RWPE1 (cell line): ENCODE measurements around the gene CELF4.

Experiments
- CTCF ChIA-PET: fragments of 350-600 bp; sonication (Branson Sonifier 250); formaldehyde crosslinking; extraction: SDS; loops from one replicate; lab custom pipeline; 2021; lab: Yijun Ruan, JAX
- POLR2A ChIA-PET: fragments of 400-600 bp; formaldehyde crosslinking; extraction: SDS; loops from one replicate; lab custom pipeline; 2020; ENCODE audit warnings: antibody characterized with exemption; ENCODE audit not compliant: low non-redundant PET; lab: Yijun Ruan, JAX
- DNase-seq: peaks from one replicate; pipeline ENCODE4 v3.0.0; 2012; ENCODE audit warnings: low spot score
- H3K27ac ChIP-seq: fragments of 450-650 bp; 2 replicates; pipeline ENCODE4 v1.5.1; 2017
- CTCF ChIP-seq: fragments of 450-650 bp; conservative IDR thresholded peaks from 2 replicates; pipeline ENCODE4 v1.5.1; 2017; ENCODE audit warnings: low read depth, mild to moderate bottlenecking

The CELF4 gene

GRCh38 chr18:37457341-37457740 lies 108.3 kb downstream of the CELF4 start:
- ChIA-PET POLR2A (no interaction called here), CTCF (interaction anchor here (0.6 kb wide), 1 partner anchor 700 kb away, joined by 3 read pairs; no protein-coding TSS in a partner anchor)
- no peak for DNase-seq
- H3K27ac ChIP-seq = no peak overlapping the region
- TF ChIP-seq CTCF = no peak

- no peak for DNase-seq
- no peak overlapping the region for H3K27ac ChIP-seq
- ChIA-PET CTCF (no interaction called here), POLR2A (no interaction called here)
- TF ChIP-seq CTCF = no peak
Observed at GRCh38 chr18:37456873-37457272, 108.7 kb downstream of the CELF4 start.

GRCh38 chr18:37456395-37456794 lies 109.2 kb downstream of the CELF4 start:
- ChIA-PET POLR2A (no interaction called here), CTCF (no interaction called here)
- no peak for TF ChIP-seq CTCF
- H3K27ac ChIP-seq = no peak overlapping the region
- DNase-seq = no peak

- POLR2A ChIA-PET = no interaction called here
- no peak for TF ChIP-seq CTCF
- CTCF ChIA-PET = no interaction called here
Observed at GRCh38 chr18:37453752-37454151, 111.8 kb downstream of the CELF4 start.

GRCh38 chr18:37452682-37453385 lies 112.8 kb downstream of the CELF4 start:
- ChIA-PET POLR2A (no interaction called here), CTCF (no interaction called here)
- TF ChIP-seq CTCF = no peak
- no peak for DNase-seq
- H3K27ac ChIP-seq = no peak overlapping the region

More at GRCh38 chr18:37453752-37454151, 111.8 kb downstream of the CELF4 start:
- DNase-seq = no peak
- H3K27ac ChIP-seq = no peak overlapping the region

GRCh38 chr18:37452015-37452414 lies 113.6 kb downstream of the CELF4 start:
- no peak for TF ChIP-seq CTCF
- no peak overlapping the region for H3K27ac ChIP-seq
- no peak for DNase-seq
- ChIA-PET POLR2A (no interaction called here), CTCF (no interaction called here)
